ENCODE measurements around the gene THSD1. TPM values are rescaled to one million over a fixed set of nuclear protein-coding genes. Genes with fewer than 3 reads are reported as not detected.
"Not testable (repeated sequence)": the region's sequence is repeated elsewhere in the genome, so short reads cannot be mapped to it uniquely, and the experiment has no call there.

THSD1 gene
- total and polyA plus RNA-seq, 4 donors: 0.74 to 2.8 (median 1.4) TPM

DNA sequence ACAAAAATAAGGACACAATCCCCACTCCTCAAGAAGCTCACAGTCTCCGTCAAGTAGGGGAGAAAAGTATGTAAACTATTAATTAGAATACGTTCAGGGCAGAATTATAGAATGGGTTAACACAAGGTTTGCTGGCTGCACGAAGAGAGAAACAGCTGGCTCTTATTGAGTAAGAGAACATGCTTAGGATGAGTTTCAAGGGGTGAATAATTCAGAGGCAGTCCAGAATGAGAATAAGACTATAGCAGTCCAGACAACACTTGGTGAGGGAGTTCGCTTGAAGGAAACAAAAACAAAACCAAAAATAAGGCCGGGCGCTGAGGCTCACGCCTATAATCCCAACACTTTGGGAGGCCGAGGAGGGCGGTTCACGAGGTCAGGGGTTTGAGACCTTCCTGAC is 61.9 kb downstream of the THSD1 start:
- Histone ChIP-seq H3K4me1 (ENCODE audit: control insufficient read depth in 4 of 4, insufficient read depth in 4 of 4, low read length in 3 of 4) (no peaks in the 10 kb centered on the region), H3K36me3 (ENCODE audit: control insufficient read depth in 4 of 4, insufficient read depth in 3 of 4, low read depth in 1 of 4, low read length in 3 of 4) (no peaks in the 10 kb centered on the region), H3K4me3 (ENCODE audit: low read depth in 1 of 3, low read length in 3 of 3) (no peak overlapping the region), H3K27me3 (ENCODE audit: control insufficient read depth in 4 of 4, insufficient read depth in 4 of 4, low read length in 3 of 4) (no peaks in the 10 kb centered on the region), H3K27ac (ENCODE audit: low read depth in 1 of 2, low read length in 2 of 2) (no peak overlapping the region), H3K9ac (ENCODE audit: low read depth in 1 of 2, low read length in 2 of 2) (no peak overlapping the region), H3K9me3 (ENCODE audit: control insufficient read depth in 4 of 4, low read length in 3 of 4) (no peaks in the 10 kb centered on the region)
- DNase-seq (ENCODE audit: low spot score): no peak
- TF ChIP-seq GABPA (IDR thresholded peaks at IDR 0.05 in 1 of 2, conservative IDR thresholded peaks at IDR 0.05 in 1 of 2) (no peak), TAF1 (conservative IDR thresholded peaks at IDR 0.05) (no peak), MAX (IDR thresholded peaks at IDR 0.05) (no peak), EGR1 (IDR thresholded peaks at IDR 0.05; ENCODE audit: low read depth in 2 of 2) (no peak), HNF4A (conservative IDR thresholded peaks at IDR 0.05) (no peak), CTCF (IDR thresholded peaks at IDR 0.05; ENCODE audit: low read depth, low read length, missing input control) (no peak), FOXA1 (IDR thresholded peaks at IDR 0.05) (no peak), ZBTB33 (IDR thresholded peaks at IDR 0.05) (no peak), HNF4G (IDR thresholded peaks at IDR 0.05) (no peak), JUND (IDR thresholded peaks at IDR 0.05) (no peak), RXRA (IDR thresholded peaks at IDR 0.05) (no peak), SP1 (IDR thresholded peaks at IDR 0.05) (no peak), FOXA2 (IDR thresholded peaks at IDR 0.05) (no peak), RAD21 (IDR thresholded peaks at IDR 0.05) (no peak)
- TF ChIP-seq, protein P1, sequence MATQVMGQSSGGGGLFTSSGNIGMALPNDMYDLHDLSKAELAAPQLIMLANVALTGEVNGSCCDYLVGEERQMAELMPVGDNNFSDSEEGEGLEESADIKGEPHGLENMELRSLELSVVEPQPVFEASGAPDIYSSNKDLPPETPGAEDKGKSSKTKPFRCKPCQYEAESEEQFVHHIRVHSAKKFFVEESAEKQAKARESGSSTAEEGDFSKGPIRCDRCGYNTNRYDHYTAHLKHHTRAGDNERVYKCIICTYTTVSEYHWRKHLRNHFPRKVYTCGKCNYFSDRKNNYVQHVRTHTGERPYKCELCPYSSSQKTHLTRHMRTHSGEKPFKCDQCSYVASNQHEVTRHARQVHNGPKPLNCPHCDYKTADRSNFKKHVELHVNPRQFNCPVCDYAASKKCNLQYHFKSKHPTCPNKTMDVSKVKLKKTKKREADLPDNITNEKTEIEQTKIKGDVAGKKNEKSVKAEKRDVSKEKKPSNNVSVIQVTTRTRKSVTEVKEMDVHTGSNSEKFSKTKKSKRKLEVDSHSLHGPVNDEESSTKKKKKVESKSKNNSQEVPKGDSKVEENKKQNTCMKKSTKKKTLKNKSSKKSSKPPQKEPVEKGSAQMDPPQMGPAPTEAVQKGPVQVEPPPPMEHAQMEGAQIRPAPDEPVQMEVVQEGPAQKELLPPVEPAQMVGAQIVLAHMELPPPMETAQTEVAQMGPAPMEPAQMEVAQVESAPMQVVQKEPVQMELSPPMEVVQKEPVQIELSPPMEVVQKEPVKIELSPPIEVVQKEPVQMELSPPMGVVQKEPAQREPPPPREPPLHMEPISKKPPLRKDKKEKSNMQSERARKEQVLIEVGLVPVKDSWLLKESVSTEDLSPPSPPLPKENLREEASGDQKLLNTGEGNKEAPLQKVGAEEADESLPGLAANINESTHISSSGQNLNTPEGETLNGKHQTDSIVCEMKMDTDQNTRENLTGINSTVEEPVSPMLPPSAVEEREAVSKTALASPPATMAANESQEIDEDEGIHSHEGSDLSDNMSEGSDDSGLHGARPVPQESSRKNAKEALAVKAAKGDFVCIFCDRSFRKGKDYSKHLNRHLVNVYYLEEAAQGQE (IDR thresholded peaks at IDR 0.05): no peak
- WGBS: 86% methylated on average over 10 of the region's 10 CpGs

- not testable (repeated sequence) for H3K9ac ChIP-seq (ENCODE audit: low read depth in 1 of 2, low read length in 2 of 2); H3K36me3 ChIP-seq (ENCODE audit: control insufficient read depth in 4 of 4, insufficient read depth in 3 of 4, low read depth in 1 of 4, low read length in 3 of 4); H3K27me3 ChIP-seq (ENCODE audit: control insufficient read depth in 4 of 4, insufficient read depth in 4 of 4, low read length in 3 of 4); DNase-seq (ENCODE audit: low spot score); H3K27ac ChIP-seq (ENCODE audit: low read depth in 1 of 2, low read length in 2 of 2); H3K4me1 ChIP-seq (ENCODE audit: control insufficient read depth in 4 of 4, insufficient read depth in 4 of 4, low read length in 3 of 4); H3K9me3 ChIP-seq (ENCODE audit: control insufficient read depth in 4 of 4, low read length in 3 of 4); H3K4me3 ChIP-seq (ENCODE audit: low read depth in 1 of 3, low read length in 3 of 3)
- 96% methylated on average over 3 of the region's 3 CpGs for WGBS
These were observed 63.8 kb downstream of the THSD1 start for GRCh38 chr13:52342203-52342602.

GRCh38 chr13:52337828-52338455 is 68.0 kb downstream of the THSD1 start:
- not testable (repeated sequence) for H3K27ac ChIP-seq (ENCODE audit: low read depth in 1 of 2, low read length in 2 of 2); H3K27me3 ChIP-seq (ENCODE audit: control insufficient read depth in 4 of 4, insufficient read depth in 4 of 4, low read length in 3 of 4); H3K36me3 ChIP-seq (ENCODE audit: control insufficient read depth in 4 of 4, insufficient read depth in 3 of 4, low read depth in 1 of 4, low read length in 3 of 4); H3K4me3 ChIP-seq (ENCODE audit: low read depth in 1 of 3, low read length in 3 of 3); H3K4me1 ChIP-seq (ENCODE audit: control insufficient read depth in 4 of 4, insufficient read depth in 4 of 4, low read length in 3 of 4); H3K9me3 ChIP-seq (ENCODE audit: control insufficient read depth in 4 of 4, low read length in 3 of 4); H3K9ac ChIP-seq (ENCODE audit: low read depth in 1 of 2, low read length in 2 of 2); DNase-seq (ENCODE audit: low spot score)
- 85% methylated on average over 7 of the region's 7 CpGs for WGBS

GRCh38 chr13:52334107-52334506 is 71.9 kb downstream of the THSD1 start:
- WGBS: no CpG with 5 or more reads among the region's 22 CpGs
- H3K36me3 ChIP-seq (ENCODE audit: control insufficient read depth in 4 of 4, insufficient read depth in 3 of 4, low read depth in 1 of 4, low read length in 3 of 4); H3K27me3 ChIP-seq (ENCODE audit: control insufficient read depth in 4 of 4, insufficient read depth in 4 of 4, low read length in 3 of 4); H3K9me3 ChIP-seq (ENCODE audit: control insufficient read depth in 4 of 4, low read length in 3 of 4); H3K4me3 ChIP-seq (ENCODE audit: low read depth in 1 of 3, low read length in 3 of 3); DNase-seq (ENCODE audit: low spot score); H3K9ac ChIP-seq (ENCODE audit: low read depth in 1 of 2, low read length in 2 of 2); H3K27ac ChIP-seq (ENCODE audit: low read depth in 1 of 2, low read length in 2 of 2); H3K4me1 ChIP-seq (ENCODE audit: control insufficient read depth in 4 of 4, insufficient read depth in 4 of 4, low read length in 3 of 4): not testable (repeated sequence)

All from liver (tissue), 9 donors.